IgD-negative memory B cell (primary cell): ENCODE data around the gene CMTM3. TPM values are rescaled to one million over a fixed set of nuclear protein-coding genes. Genes with fewer than 3 reads are reported as not detected.
"Not testable (repeated sequence)": the region's sequence is repeated elsewhere in the genome, so short reads cannot be mapped to it uniquely, and the experiment has no call there.

Experiments used
- H3K27ac Mint-ChIP-seq, 3 donors: one replicate each; pipeline ENCODE4 v1.8.0; 2020 to 2022; ENCODE audit warnings: mild to moderate bottlenecking in 3 of 3, mixed read lengths in 3 of 3, moderate library complexity in 1 of 3
- H3K27me3 Mint-ChIP-seq: one replicate; pipeline ENCODE4 v1.8.0; 2021; ENCODE audit warnings: mixed read lengths
- H3K36me3 Mint-ChIP-seq: one replicate; pipeline ENCODE4 v1.8.0; 2020; ENCODE audit warnings: mild to moderate bottlenecking, mixed read lengths
- H3K4me1 Mint-ChIP-seq, 3 donors: one replicate each; pipeline ENCODE4 v1.8.0; 2020 to 2022; ENCODE audit warnings: mixed read lengths in 3 of 3, mild to moderate bottlenecking in 1 of 3
- H3K4me3 Mint-ChIP-seq, 4 donors: one replicate each; pipeline ENCODE4 v1.8.0; 2020 to 2022; ENCODE audit warnings: mild to moderate bottlenecking in 4 of 4, mixed read lengths in 4 of 4, moderate library complexity in 3 of 4
- H3K9me3 Mint-ChIP-seq, 3 donors: one replicate each; pipeline ENCODE4 v1.8.0; 2020 to 2021; ENCODE audit warnings: mixed read lengths in 3 of 3, mild to moderate bottlenecking in 1 of 3
- polyA plus RNA-seq: library from polyadenylated mRNA; unstranded; fragments of 300-500 nt; fragmentation: Illumina TruSeq; gene quantifications from one replicate; pipeline ENCODE4 v1.2.3, GENCODE V29; 2021

The CMTM3 gene
- polyA plus RNA-seq, 1 donor from 2014 or later: 5.2 TPM

DNA sequence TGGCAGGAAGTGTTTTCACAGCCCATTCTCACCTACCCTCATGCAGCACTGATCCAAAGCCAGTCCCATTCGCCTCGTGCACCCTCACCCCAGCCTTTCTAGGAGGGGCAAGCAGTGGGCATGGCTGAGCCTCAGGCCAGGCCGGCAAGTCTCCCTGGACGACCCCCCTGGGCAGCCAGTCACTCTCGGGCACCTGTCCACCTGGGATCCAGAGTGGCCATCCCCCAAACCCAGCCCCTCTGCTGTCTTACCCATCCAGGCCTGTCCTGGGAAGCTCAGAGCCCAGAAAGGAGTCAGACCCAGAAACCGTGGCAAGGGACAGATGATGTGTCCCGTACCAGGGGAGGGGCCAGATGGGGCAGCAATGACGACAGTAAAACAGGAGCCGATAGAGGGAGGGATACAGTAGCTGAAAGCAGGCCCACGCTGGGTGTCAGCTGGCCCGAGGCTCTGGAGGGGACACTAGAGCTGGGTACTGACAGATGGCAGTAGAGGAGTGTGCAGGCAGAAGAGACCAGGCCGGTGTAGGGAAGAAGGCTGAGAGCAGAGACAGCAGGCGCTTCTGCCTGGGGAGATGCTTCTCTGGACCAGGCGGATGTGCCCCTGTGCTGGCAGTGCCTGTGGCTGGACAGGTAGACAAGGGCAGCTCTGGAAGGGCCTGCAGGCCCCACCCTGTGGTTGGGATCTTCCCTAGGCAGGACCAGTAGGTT lies 5.8 kb downstream of the CMTM3 start:
- Mint-ChIP-seq H3K36me3 (no peaks in the 10 kb centered on the region), H3K27ac (no peak overlapping the region), H3K4me3 (no peak overlapping the region), H3K4me1 (peaks cover 10 to 16% (median 12%) of the 10 kb centered on the region in 3 donors), H3K9me3 (no peaks in the 10 kb centered on the region), H3K27me3 (peaks cover 15% of the 10 kb centered on the region)

DNA sequence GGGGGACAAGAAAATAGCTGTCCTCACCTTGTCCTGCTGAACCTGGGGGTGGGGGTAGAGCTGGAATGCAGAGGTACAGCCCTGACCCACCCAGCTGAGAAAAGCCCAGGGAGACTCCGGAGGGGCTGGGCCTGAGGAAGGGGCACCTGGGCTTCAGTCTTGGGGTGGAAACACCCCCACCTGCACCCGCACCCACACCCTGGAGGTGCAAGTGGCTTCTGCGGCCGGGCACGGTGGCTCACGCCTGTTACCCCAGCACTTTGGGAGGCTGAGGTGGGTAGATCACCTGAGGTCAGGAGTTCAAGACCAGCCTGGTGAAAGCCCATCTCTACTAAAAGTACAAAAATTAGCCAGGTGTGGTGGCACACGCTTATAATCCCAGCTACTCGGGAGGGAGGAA lies 7.4 kb downstream of the CMTM3 start:
- not testable (repeated sequence) for H3K27me3 Mint-ChIP-seq, H3K4me1 Mint-ChIP-seq, H3K9me3 Mint-ChIP-seq, H3K4me3 Mint-ChIP-seq, H3K27ac Mint-ChIP-seq, H3K36me3 Mint-ChIP-seq

DNA sequence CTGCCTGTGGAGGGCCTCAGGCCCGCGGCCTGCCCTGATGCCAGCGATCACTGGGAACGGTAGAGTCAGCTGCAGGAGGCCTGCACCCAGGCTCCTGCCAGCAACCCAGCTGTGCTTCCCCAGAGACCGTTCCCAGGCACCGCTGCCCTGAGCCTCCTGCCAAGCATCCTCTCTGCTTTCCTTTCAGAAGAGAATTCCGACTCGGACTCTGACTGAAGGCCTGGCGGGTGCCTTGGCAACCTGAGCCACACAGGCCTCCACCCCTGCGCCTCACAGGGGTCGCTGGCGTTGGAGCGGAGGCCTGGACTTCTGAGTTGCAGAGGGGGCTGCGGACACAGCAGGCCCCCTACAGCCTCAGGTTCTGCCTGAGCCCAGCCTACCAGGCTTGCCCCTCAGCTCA lies 7.9 kb downstream of the CMTM3 start:
- Mint-ChIP-seq H3K9me3 (no peaks in the 10 kb centered on the region), H3K4me3 (no peak overlapping the region), H3K36me3 (no peaks in the 10 kb centered on the region), H3K27me3 (peaks cover 7% of the 10 kb centered on the region), H3K27ac (peak overlapping the region in 1 of 3 donors; percentile 43), H3K4me1 (peaks cover 4 to 8% (median 5%) of the 10 kb centered on the region in 3 donors)

DNA sequence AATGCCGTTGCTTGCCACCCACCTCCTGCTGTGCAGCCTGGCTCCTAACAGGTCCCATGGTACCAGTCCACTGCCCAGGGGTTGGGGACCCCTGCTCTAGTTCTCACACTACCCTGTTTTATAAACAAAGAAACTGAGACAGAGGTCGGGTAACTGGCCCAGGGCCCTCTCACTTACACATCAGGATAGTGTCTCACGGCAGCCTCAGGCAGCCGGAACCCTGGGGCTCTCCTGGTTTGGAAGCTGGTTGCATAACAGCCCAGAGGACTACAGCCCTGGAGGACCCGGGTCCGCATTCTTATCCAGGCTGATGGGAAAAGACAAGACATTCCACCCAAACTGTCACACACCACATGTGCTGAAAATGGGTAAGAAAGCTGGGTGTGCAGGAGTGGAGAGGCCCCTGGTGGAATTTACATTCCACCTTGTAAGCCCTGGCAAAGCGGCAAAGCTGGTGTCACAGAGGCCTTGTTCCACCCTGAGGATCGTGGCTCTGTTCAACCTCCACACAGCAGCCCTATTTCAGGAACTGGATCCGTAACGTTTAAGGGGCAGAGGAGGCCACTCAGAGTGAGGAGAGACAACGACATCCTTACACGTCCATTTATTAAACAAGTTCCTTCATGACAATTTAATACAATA lies 9.8 kb downstream of the CMTM3 start:
- Mint-ChIP-seq H3K4me1 (no peaks in the 10 kb centered on the region), H3K4me3 (no peak overlapping the region), H3K27ac (no peak overlapping the region), H3K9me3 (no peaks in the 10 kb centered on the region), H3K27me3 (peaks cover 3% of the 10 kb centered on the region), H3K36me3 (peaks cover 2% of the 10 kb centered on the region)

DNA sequence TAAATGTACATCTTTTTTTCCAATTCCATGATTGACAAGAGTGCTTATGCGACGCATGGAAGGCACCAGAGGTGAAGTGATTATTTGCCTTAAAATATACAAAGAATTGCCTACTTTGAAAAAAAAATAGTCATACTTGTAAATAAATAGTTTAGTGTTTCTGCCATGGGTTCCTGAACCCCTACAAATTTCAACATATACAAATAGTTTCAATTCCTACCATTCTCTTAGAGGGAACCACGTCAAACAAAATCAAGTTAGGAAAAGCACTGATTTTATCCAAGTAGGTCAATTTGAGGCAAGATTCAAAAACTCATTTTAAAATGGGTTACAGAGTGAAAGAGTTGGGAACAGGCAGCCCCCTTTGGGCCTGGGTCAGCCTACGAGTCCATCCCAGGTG lies 11.7 kb downstream of the CMTM3 start:
- no peak overlapping the region for H3K4me3 Mint-ChIP-seq
- no peaks in the 10 kb centered on the region for H3K9me3 Mint-ChIP-seq
- peaks cover 14% of the 10 kb centered on the region for H3K27me3 Mint-ChIP-seq
- H3K36me3 Mint-ChIP-seq: peaks cover 2% of the 10 kb centered on the region
- H3K4me1 Mint-ChIP-seq: no peaks in the 10 kb centered on the region
- no peak overlapping the region for H3K27ac Mint-ChIP-seq

DNA sequence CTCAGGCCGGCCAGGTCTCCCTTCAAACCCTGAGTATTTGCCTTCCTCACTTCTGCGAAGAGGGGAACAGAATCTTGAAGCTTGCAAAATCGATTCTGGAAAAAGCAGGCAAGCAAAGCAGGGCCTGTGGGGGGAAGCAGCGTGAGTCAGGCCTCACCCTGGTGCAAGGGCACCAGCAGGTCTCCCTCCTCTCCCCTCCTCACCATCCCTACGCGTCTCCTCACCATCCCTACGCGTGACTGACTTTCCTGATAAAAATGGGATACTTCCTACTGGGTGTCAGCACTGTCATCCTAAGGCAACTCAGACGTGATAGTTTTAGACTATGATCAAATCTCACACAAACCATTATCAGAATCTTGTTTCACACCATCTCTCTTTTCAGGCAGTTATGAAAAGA lies 12.1 kb downstream of the CMTM3 start:
- H3K36me3 Mint-ChIP-seq: peaks cover 2% of the 10 kb centered on the region
- H3K4me3 Mint-ChIP-seq: no peak overlapping the region
- H3K4me1 Mint-ChIP-seq: no peaks in the 10 kb centered on the region
- H3K27me3 Mint-ChIP-seq: peaks cover 13% of the 10 kb centered on the region
- H3K27ac Mint-ChIP-seq: no peak overlapping the region
- no peaks in the 10 kb centered on the region for H3K9me3 Mint-ChIP-seq

DNA sequence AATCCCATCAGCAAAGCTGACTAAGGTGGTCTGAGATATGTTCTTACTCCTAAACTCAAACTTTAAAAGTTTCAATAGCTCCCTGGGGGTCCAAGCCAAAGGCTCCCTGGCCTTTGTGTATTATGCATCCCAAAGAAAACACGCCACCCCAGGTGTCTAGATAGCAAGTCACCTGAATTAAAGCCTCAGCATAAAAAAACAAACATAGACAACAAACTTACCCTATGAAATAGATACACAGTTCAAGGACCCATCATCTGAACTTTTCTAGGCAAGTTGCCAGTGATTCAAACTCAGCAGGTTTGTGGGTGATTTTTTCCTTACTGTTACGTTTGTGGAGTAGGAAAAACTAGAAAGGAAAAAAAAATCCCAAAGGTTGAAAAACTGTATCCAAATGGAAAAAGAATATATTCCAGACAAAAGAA lies 12.5 kb downstream of the CMTM3 start:
- no peak overlapping the region for H3K4me3 Mint-ChIP-seq
- no peaks in the 10 kb centered on the region for H3K9me3 Mint-ChIP-seq
- H3K27me3 Mint-ChIP-seq: peaks cover 11% of the 10 kb centered on the region
- H3K4me1 Mint-ChIP-seq: no peaks in the 10 kb centered on the region
- no peak overlapping the region for H3K27ac Mint-ChIP-seq
- peaks cover 2% of the 10 kb centered on the region for H3K36me3 Mint-ChIP-seq

DNA sequence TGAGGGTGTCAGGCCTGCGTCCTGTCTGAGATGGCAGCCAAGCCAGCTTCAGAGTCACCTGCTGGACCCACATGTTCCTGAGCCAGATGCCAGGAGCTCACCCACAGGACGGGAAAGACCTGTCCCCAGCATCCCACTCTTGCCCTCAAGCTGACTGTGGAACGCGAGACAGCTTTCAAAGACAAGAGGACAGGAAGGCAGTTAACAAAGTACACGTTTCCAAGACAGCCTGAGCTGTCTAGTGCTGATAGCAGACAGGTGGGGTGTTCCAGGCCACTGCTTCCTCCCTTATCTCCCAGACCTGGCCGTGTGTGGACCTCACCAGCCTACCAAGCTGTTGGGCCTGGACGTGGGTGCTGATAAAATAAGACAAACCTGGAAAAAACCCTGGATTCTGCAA lies 13.2 kb downstream of the CMTM3 start:
- peaks cover 11% of the 10 kb centered on the region for H3K27me3 Mint-ChIP-seq
- H3K4me1 Mint-ChIP-seq: no peaks in the 10 kb centered on the region
- H3K27ac Mint-ChIP-seq: no peak overlapping the region
- H3K9me3 Mint-ChIP-seq: no peaks in the 10 kb centered on the region
- H3K4me3 Mint-ChIP-seq: no peak overlapping the region
- H3K36me3 Mint-ChIP-seq: peaks cover 2% of the 10 kb centered on the region

DNA sequence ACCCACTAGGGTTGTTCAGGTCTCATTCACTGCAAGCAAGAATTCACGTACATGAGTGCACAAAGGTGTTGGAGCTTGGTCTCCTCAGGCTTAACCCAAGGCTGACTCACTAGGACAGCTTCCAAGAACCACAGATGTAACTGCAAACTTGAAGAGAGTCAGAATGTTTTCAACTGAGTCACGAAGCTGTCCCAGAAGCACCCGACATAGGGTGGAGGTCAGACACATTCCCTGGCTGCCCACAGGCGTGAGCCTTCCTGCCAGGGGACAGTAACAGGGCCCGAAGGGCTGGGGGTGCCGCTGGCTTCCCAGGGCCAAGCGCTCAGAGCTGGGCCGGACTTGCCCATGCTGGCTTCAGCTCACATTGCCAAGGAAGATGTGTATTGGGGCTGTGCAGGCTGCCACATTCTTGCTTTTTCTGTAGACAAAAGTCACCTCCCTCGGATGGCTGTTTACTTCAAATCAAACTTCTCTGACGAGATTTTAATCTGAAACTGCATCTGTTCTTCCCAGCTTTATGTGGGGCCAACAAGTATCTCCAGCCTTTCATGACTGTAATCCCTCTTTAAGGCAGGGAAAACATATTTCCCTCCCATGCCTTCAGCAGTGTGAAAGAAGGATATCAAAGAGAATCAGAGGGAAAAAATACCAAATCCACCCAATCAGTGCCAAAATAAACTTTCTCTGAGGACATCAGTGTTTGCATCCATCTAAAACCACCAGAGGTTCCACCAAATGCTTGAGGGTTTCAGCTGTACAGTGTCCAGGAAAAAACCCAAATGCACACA lies 14.3 kb downstream of the CMTM3 start:
- Mint-ChIP-seq H3K27me3 (peaks cover 11% of the 10 kb centered on the region), H3K4me1 (no peaks in the 10 kb centered on the region), H3K27ac (no peak overlapping the region), H3K9me3 (no peaks in the 10 kb centered on the region), H3K4me3 (no peak overlapping the region), H3K36me3 (peaks cover 2% of the 10 kb centered on the region)

DNA sequence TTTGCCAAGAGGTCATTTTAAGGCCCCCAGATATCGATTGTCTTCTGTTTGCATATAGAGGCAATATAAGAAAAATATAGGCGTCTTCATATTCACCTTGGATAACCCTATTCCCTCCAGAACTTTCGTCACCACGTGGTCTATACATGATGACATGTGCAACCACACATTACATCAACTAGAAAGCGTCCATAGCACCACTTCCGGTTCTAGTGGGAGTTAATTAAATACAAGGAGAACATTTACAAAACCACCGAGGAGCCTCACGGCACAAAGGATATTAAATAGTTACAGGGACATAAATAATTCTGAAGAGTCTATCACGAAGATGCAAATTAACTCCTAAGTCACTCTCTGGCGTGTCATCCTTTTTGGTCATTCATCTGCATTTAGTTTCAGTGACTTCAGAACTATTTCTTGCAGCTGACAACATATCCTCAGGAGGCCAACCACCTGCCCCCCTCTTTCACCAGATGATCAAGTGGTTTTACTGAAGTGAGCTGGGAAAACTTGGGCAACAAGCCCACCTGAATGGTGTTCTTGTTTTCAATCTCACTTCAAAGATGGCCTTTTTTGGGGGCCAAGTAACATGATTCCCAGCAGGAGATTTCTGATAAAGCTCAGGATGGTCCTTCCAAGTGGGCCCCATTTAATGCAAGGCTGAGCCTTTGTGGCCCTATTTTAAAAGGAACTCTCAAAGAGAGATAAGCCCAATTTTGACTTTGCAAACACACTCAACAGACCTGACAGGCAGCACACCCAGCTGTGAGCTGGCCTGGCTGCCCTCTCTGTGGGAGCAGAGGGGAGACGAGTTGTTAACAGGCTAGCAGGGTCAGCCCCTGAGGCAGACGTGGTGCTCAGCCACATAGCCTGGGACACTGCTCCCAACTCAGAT lies 15.3 kb downstream of the CMTM3 start:
- Mint-ChIP-seq H3K4me3 (no peak overlapping the region), H3K4me1 (no peaks in the 10 kb centered on the region), H3K27me3 (peaks cover 11% of the 10 kb centered on the region), H3K9me3 (no peaks in the 10 kb centered on the region), H3K27ac (no peak overlapping the region), H3K36me3 (peaks cover 2% of the 10 kb centered on the region)

DNA sequence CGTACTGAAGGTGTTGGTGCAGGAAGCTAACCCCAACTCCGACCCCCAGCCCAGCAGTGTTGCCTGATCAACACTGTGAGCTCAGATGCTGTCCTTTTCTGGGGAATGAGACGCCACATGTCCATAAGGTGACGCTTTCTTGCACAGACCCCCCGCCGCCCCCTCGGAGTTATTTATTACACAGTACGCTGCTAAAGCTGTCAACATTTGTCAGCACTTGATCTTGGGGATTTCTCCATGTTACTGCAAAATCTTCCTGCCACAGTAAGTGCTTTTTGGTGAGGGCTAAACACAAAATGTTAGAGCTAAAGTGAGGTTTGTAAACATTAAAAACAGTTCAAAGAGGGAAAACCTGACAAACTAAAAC lies 15.9 kb downstream of the CMTM3 start:
- Mint-ChIP-seq H3K36me3 (peaks cover 2% of the 10 kb centered on the region), H3K27me3 (peaks cover 11% of the 10 kb centered on the region), H3K27ac (no peak overlapping the region), H3K9me3 (no peaks in the 10 kb centered on the region), H3K4me1 (no peaks in the 10 kb centered on the region), H3K4me3 (no peak overlapping the region)

DNA sequence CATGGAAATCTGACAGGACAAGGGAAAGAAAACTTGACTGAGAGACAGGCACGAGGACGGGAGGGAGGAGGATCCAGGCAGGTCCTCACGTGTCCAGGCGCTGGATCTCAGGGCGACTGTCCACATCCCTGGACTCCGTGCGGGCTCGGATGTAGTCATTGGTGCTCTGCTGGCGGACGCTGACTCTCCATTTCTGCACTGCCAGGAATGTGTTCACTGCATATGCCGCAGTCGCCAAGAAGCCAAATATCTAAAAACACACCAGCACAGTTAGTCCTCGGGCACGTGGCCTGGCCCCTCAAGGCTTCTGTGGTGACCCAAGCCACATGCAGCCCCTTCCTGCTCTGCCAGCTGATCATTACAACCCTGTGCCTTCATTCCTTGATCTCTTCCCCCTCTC lies 17.5 kb downstream of the CMTM3 start:
- no peak overlapping the region for H3K4me3 Mint-ChIP-seq
- H3K36me3 Mint-ChIP-seq: peaks cover 2% of the 10 kb centered on the region
- no peaks in the 10 kb centered on the region for H3K4me1 Mint-ChIP-seq
- peaks cover 11% of the 10 kb centered on the region for H3K27me3 Mint-ChIP-seq
- peak overlapping the region in 1 of 3 donors; percentile 47 for H3K27ac Mint-ChIP-seq
- no peaks in the 10 kb centered on the region for H3K9me3 Mint-ChIP-seq

DNA sequence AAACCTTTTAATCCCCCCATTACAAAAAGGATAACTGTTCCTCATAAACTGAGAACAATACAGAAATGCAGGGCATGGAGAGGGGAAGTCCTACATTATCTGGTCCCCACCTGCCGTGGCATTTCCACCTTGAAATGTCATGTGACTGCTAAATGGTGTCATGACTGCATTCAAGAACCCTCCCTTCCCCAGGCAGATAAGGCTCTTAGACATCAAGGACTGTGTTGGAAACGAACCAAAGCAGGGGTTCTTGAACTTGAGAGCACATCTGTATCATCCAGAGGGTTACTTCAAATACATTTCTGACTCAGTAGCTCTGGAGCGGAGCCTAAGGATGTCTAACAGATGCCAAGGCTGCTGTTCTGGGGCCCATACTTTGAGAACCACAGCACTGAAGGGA lies 18.4 kb downstream of the CMTM3 start:
- Mint-ChIP-seq H3K9me3 (no peaks in the 10 kb centered on the region), H3K27ac (peak overlapping the region in 1 of 3 donors; percentile 50), H3K4me1 (no peaks in the 10 kb centered on the region), H3K4me3 (no peak overlapping the region), H3K27me3 (peaks cover 11% of the 10 kb centered on the region), H3K36me3 (peaks cover 2% of the 10 kb centered on the region)

DNA sequence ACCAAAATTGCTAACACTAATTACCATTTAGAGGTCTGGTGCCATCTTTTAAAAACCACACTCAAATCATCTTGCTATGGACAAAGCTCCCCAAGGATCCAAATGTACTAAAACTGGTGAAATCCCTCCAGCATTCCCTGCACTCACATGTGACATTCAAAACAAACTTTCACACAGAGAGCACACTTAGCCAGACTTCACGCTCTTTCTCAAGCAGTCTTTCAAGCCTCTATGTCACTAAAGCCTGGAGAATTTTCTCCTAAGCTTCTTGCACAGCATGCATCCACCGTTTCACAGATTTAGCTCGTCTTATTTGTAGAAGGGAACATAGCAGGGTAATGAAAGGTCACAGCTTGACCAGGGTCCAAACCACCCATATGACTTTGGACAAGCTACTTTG lies 19.3 kb downstream of the CMTM3 start:
- H3K27me3 Mint-ChIP-seq: peaks cover 11% of the 10 kb centered on the region
- H3K4me1 Mint-ChIP-seq: no peaks in the 10 kb centered on the region
- no peak overlapping the region for H3K27ac Mint-ChIP-seq
- H3K4me3 Mint-ChIP-seq: no peak overlapping the region
- H3K9me3 Mint-ChIP-seq: no peaks in the 10 kb centered on the region
- peaks cover 2% of the 10 kb centered on the region for H3K36me3 Mint-ChIP-seq
